Neural cell (in vitro differentiated cells): ENCODE data around the gene BHLHE23. TPM values are rescaled to one million over a fixed set of nuclear protein-coding genes. Genes with fewer than 3 reads are reported as not detected.

ENCODE experiments used
- H2AFZ ChIP-seq: fragments of 200-600, 300-800 bp; sonication (generic), shearing (Covaris generic); 2 replicates; pipeline ENCODE4 v1.6.0; 2014; ENCODE audit warnings: low read depth, mild to moderate bottlenecking, antibody characterized with exemption, low read length, moderate library complexity
- H3F3A ChIP-seq: fragments of 200-600 bp; shearing (Covaris generic); 2 replicates; pipeline ENCODE4 v1.6.1; 2016; ENCODE audit warnings: mild to moderate bottlenecking, moderate library complexity, mixed read lengths, antibody characterized with exemption, low read length; ENCODE audit not compliant: insufficient read depth, poor library complexity, severe bottlenecking
- H3K27ac ChIP-seq: fragments of 200-600, 300-800 bp; sonication (generic), shearing (Covaris generic); 2 replicates; pipeline ENCODE4 v1.5.1; 2014; ENCODE audit warnings: mild to moderate bottlenecking, low read length, moderate library complexity
- H3K27me3 ChIP-seq: fragments of 300-800, 200-600 bp; sonication (generic), shearing (Covaris generic); 2 replicates; pipeline ENCODE4 v1.6.0; 2014; ENCODE audit warnings: mild to moderate bottlenecking, low read depth, low read length, moderate library complexity; ENCODE audit not compliant: insufficient read depth
- H3K36me3 ChIP-seq: fragments of 300-800, 200-600 bp; sonication (generic), shearing (Covaris generic); 2 replicates; pipeline ENCODE4 v1.5.1; 2014; ENCODE audit warnings: mild to moderate bottlenecking, antibody characterized with exemption, low read length, moderate library complexity; ENCODE audit not compliant: insufficient read depth
- H3K4me2 ChIP-seq: fragments of 300-800, 200-600 bp; sonication (generic), shearing (Covaris generic); 2 replicates; pipeline ENCODE4 v1.6.0; 2014; ENCODE audit warnings: mild to moderate bottlenecking, low read length
- H3K4me3 ChIP-seq: fragments of 300-800, 200-600 bp; sonication (generic), shearing (Covaris generic); 2 replicates; pipeline ENCODE4 v1.5.1; 2014; ENCODE audit warnings: mild to moderate bottlenecking, low read length, moderate library complexity
- H3K79me2 ChIP-seq: fragments of 200-600 bp; shearing (Covaris generic); replicated peaks from 2 replicates; pipeline ENCODE4 v1.6.0; 2014; ENCODE audit warnings: mild to moderate bottlenecking, low read length, moderate library complexity; ENCODE audit not compliant: insufficient read depth
- H3K9ac ChIP-seq: fragments of 300-800, 200-600 bp; sonication (generic), shearing (Covaris generic); 2 replicates; pipeline ENCODE4 v1.6.1; 2016; ENCODE audit warnings: mild to moderate bottlenecking, low read length, mixed read lengths
- H3K9me2 ChIP-seq: fragments of 200-600 bp; shearing (Covaris generic); 2 replicates; pipeline ENCODE4 v1.6.1; 2016; ENCODE audit warnings: mild to moderate bottlenecking, low read length, mixed read lengths; ENCODE audit not compliant: insufficient read depth
- H3K9me3 ChIP-seq: fragments of 200-600, 300-800 bp; sonication (generic), shearing (Covaris generic); 2 replicates; pipeline ENCODE4 v1.6.1; 2016; ENCODE audit warnings: mild to moderate bottlenecking, mixed run types, low read length, moderate library complexity, mixed read lengths
- H4K20me1 ChIP-seq: fragments of 200-600 bp; shearing (Covaris generic); 2 replicates; pipeline ENCODE4 v1.6.1; 2016; ENCODE audit warnings: mild to moderate bottlenecking, mixed run types; ENCODE audit not compliant: insufficient read depth
- EP300 ChIP-seq: fragments of 450-650 bp; conservative IDR thresholded peaks from 2 replicates; pipeline ENCODE4 v1.6.1; 2014; ENCODE audit warnings: antibody characterized with exemption, mild to moderate bottlenecking, moderate library complexity; ENCODE audit not compliant: poor library complexity, severe bottlenecking
- EZH2 ChIP-seq: fragments of 200-600, 300-800 bp; shearing (Covaris generic), sonication (generic); IDR thresholded peaks from 2 replicates; pipeline ENCODE4 v1.6.1; 2014; ENCODE audit warnings: antibody characterized with exemption, low read length, borderline replicate concordance, mild to moderate bottlenecking; ENCODE audit not compliant: insufficient read depth, poor library complexity, severe bottlenecking
- MXI1 ChIP-seq: fragments of 450-650 bp; conservative IDR thresholded peaks from 2 replicates; pipeline ENCODE4 v1.6.1; 2014; ENCODE audit warnings: antibody characterized with exemption, mild to moderate bottlenecking; ENCODE audit not compliant: poor library complexity, severe bottlenecking
- POLR2AphosphoS5 ChIP-seq: IDR thresholded peaks from 2 replicates; pipeline ENCODE4 v1.6.1; 2012
- RAD21 ChIP-seq: fragments of 450-650 bp; conservative IDR thresholded peaks from 2 replicates; pipeline ENCODE4 v1.6.1; 2014; ENCODE audit warnings: antibody characterized with exemption, mild to moderate bottlenecking, moderate library complexity
- SMC3 ChIP-seq: fragments of 450-650 bp; conservative IDR thresholded peaks from 2 replicates; pipeline ENCODE4 v1.6.1; 2014; ENCODE audit warnings: antibody characterized with exemption, mild to moderate bottlenecking, moderate library complexity; ENCODE audit not compliant: poor library complexity
- TAF1 ChIP-seq: IDR thresholded peaks from 2 replicates; pipeline ENCODE4 v1.6.1; 2012; ENCODE audit warnings: low read depth
- polyA plus RNA-seq: library from polyadenylated mRNA; depleted of rRNA; stranded (reverse); fragments of >200 nt; gene quantifications from 2 replicates; pipeline ENCODE4 v1.2.3, GENCODE V29; 2014
- TF ChIP-seq, protein P1 (sequence below): IDR thresholded peaks from 2 replicates; pipeline ENCODE4 v1.6.1; 2012; ENCODE audit warnings: borderline replicate concordance
- TF ChIP-seq, protein P2 (sequence below): fragments of 450-650 bp; IDR thresholded peaks from 2 replicates; pipeline ENCODE4 v1.5.1; 2014; ENCODE audit warnings: antibody characterized with exemption, mild to moderate bottlenecking, moderate library complexity; ENCODE audit not compliant: poor library complexity, severe bottlenecking

Gene BHLHE23
- polyA plus RNA-seq, 1 donor from 2014 or later = not detected

DNA sequence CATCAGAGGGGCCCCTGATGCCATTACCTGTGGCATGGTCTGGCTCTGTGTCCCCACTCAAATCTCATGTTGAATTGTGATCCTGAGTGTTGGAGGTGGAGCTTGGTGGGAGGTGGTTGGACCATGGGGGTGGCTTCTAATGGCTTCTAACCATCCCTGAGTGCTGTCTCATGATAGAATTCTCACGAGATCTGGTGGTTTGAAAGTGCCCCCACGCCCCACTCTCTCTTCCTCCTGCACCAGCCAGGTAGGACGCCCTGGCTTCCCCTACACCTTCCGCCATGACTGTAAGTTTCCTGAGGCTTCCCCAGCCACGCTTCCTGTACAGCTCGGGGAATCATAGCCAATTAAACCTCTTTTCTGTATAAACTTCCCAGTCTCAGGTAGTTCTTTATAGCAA lies 14.9 kb downstream of the BHLHE23 start:
- Histone ChIP-seq H3K79me2 (no peaks in the 10 kb centered on the region), H3K27me3 (no peaks in the 10 kb centered on the region), H3K9me2 (no peaks in the 10 kb centered on the region), H3K4me2 (no peak overlapping the region), H3K9me3 (no peaks in the 10 kb centered on the region), H2AFZ (no peak overlapping the region), H3F3A (no peaks in the 10 kb centered on the region), H3K27ac (no peak overlapping the region), H4K20me1 (no peaks in the 10 kb centered on the region), H3K36me3 (no peaks in the 10 kb centered on the region), H3K9ac (no peak overlapping the region), H3K4me3 (no peak overlapping the region)
- TF ChIP-seq RAD21 = no peak
- no peak for TF ChIP-seq EZH2
- TF ChIP-seq TAF1 = no peak
- TF ChIP-seq, protein P1, sequence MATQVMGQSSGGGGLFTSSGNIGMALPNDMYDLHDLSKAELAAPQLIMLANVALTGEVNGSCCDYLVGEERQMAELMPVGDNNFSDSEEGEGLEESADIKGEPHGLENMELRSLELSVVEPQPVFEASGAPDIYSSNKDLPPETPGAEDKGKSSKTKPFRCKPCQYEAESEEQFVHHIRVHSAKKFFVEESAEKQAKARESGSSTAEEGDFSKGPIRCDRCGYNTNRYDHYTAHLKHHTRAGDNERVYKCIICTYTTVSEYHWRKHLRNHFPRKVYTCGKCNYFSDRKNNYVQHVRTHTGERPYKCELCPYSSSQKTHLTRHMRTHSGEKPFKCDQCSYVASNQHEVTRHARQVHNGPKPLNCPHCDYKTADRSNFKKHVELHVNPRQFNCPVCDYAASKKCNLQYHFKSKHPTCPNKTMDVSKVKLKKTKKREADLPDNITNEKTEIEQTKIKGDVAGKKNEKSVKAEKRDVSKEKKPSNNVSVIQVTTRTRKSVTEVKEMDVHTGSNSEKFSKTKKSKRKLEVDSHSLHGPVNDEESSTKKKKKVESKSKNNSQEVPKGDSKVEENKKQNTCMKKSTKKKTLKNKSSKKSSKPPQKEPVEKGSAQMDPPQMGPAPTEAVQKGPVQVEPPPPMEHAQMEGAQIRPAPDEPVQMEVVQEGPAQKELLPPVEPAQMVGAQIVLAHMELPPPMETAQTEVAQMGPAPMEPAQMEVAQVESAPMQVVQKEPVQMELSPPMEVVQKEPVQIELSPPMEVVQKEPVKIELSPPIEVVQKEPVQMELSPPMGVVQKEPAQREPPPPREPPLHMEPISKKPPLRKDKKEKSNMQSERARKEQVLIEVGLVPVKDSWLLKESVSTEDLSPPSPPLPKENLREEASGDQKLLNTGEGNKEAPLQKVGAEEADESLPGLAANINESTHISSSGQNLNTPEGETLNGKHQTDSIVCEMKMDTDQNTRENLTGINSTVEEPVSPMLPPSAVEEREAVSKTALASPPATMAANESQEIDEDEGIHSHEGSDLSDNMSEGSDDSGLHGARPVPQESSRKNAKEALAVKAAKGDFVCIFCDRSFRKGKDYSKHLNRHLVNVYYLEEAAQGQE = no peak
- no peak for TF ChIP-seq EP300
- no peak for TF ChIP-seq SMC3
- TF ChIP-seq MXI1 = no peak
- TF ChIP-seq POLR2AphosphoS5 = no peak
- TF ChIP-seq, protein P2, sequence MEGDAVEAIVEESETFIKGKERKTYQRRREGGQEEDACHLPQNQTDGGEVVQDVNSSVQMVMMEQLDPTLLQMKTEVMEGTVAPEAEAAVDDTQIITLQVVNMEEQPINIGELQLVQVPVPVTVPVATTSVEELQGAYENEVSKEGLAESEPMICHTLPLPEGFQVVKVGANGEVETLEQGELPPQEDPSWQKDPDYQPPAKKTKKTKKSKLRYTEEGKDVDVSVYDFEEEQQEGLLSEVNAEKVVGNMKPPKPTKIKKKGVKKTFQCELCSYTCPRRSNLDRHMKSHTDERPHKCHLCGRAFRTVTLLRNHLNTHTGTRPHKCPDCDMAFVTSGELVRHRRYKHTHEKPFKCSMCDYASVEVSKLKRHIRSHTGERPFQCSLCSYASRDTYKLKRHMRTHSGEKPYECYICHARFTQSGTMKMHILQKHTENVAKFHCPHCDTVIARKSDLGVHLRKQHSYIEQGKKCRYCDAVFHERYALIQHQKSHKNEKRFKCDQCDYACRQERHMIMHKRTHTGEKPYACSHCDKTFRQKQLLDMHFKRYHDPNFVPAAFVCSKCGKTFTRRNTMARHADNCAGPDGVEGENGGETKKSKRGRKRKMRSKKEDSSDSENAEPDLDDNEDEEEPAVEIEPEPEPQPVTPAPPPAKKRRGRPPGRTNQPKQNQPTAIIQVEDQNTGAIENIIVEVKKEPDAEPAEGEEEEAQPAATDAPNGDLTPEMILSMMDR = no peak

DNA sequence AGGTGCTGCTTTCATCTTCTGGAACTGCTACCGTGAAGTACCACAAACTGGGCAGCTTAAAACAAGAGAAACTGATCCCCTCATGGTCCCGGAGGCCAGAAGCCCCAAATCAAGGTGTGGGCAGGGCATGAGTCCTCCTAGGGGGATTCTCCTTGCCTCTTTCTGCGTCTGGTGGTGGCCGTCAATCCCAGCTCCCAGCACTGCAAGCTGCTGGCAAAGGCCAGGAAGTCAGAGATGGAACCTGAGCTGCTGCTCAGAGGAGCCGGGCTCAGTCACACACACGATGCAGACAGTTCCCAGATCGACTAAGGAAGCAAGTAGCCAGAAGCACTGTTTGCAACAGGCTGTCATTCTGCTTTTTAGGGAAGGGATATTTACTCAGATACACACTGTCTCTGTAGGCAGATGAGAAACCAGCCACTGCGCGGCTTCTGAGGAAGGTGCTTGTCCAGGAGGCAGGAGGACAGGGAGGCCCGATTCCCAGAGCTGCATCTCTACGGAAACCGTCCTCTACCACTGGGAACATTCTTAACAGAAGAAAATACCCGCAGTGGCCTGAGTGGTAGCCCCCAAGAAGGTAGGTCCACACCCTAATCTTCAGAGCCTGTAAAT lies 15.5 kb downstream of the BHLHE23 start:
- Histone ChIP-seq H4K20me1 (no peaks in the 10 kb centered on the region), H3K4me3 (no peak overlapping the region), H3K36me3 (no peaks in the 10 kb centered on the region), H3K9ac (no peak overlapping the region), H3F3A (no peaks in the 10 kb centered on the region), H3K4me2 (no peak overlapping the region), H2AFZ (no peak overlapping the region), H3K9me2 (no peaks in the 10 kb centered on the region), H3K27me3 (no peaks in the 10 kb centered on the region), H3K79me2 (no peaks in the 10 kb centered on the region), H3K27ac (no peak overlapping the region), H3K9me3 (no peaks in the 10 kb centered on the region)
- no peak for TF ChIP-seq POLR2AphosphoS5
- TF ChIP-seq SMC3 = no peak
- TF ChIP-seq, protein P2 = no peak
- TF ChIP-seq EZH2 = no peak
- no peak for TF ChIP-seq EP300
- TF ChIP-seq RAD21 = no peak
- no peak for TF ChIP-seq TAF1
- TF ChIP-seq MXI1 = no peak
- TF ChIP-seq, protein P1 = no peak
